HepG2 (cell line): Measurements from ENCODE around the gene PSMB8. TPM values are rescaled to one million over a fixed set of nuclear protein-coding genes. Genes with fewer than 3 reads are reported as not detected.

ENCODE experiments used
- ADNP ChIP-seq: sonication (generic); formaldehyde crosslinking; IDR thresholded peaks from 2 replicates; pipeline ENCODE4 v1.4.0; 2020; ENCODE audit warnings: missing genetic modification reagents
- ARNT ChIP-seq: fragments of 450-650 bp; IDR thresholded peaks from 2 replicates; pipeline ENCODE4 v1.6.1; 2017
- CHD2 ChIP-seq: IDR thresholded peaks from 2 replicates; pipeline ENCODE4 v1.6.1; 2011; ENCODE audit warnings: low read depth, low read length, improper control_type of control experiment
- ELF1 ChIP-seq: sonication (generic); formaldehyde crosslinking; IDR thresholded peaks from 2 replicates; pipeline ENCODE4 v1.4.0; 2020; ENCODE audit warnings: missing genetic modification reagents
- FOXM1 ChIP-seq: sonication (generic); formaldehyde crosslinking; IDR thresholded peaks from 2 replicates; pipeline ENCODE4 v1.5.0; 2020; ENCODE audit warnings: missing genetic modification reagents
- HMG20B ChIP-seq: conservative IDR thresholded peaks from 2 replicates; pipeline ENCODE4 v1.6.1; 2016; ENCODE audit warnings: missing genetic modification reagents, missing compliant biosample characterization
- HOXA5 ChIP-seq: sonication (generic); formaldehyde crosslinking; IDR thresholded peaks from 2 replicates; pipeline ENCODE4 v1.4.0; 2020; ENCODE audit warnings: missing genetic modification reagents
- MEIS1 ChIP-seq: sonication (generic); formaldehyde crosslinking; IDR thresholded peaks from 2 replicates; pipeline ENCODE4 v1.9.0; 2021; ENCODE audit warnings: mild to moderate bottlenecking, missing genetic modification reagents, moderate library complexity, borderline replicate concordance
- MXI1 ChIP-seq: IDR thresholded peaks from 3 replicates; pipeline ENCODE4 v1.6.1; 2012; ENCODE audit warnings: low read depth, low read length, inconsistent platforms, borderline replicate concordance
- MYC ChIP-seq: sonication (generic); formaldehyde crosslinking; IDR thresholded peaks from 2 replicates; pipeline ENCODE4 v1.9.0; 2021; ENCODE audit warnings: missing genetic modification reagents, borderline replicate concordance
- RARA ChIP-seq: IDR thresholded peaks from 2 replicates; pipeline ENCODE4 v1.6.1; 2016; ENCODE audit warnings: missing genetic modification reagents, missing compliant biosample characterization
- SP140L ChIP-seq: sonication (generic); formaldehyde crosslinking; IDR thresholded peaks from 2 replicates; pipeline ENCODE4 v1.4.0; 2020; ENCODE audit warnings: missing genetic modification reagents, borderline replicate concordance
- USF2 ChIP-seq, 2 experiments: sonication (generic) in 1 of 2; formaldehyde crosslinking in 1 of 2; IDR thresholded peaks; 2 replicates each; pipeline versions ENCODE4 v1.5.1 to v1.6.1; 2011 to 2020; ENCODE audit warnings: borderline replicate concordance in 1 of 2, low read depth in 1 of 2, low read length in 1 of 2, mild to moderate bottlenecking in 1 of 2, missing genetic modification reagents in 1 of 2, moderate library complexity in 1 of 2
- XBP1 ChIP-seq: sonication (generic); formaldehyde crosslinking; IDR thresholded peaks from 2 replicates; pipeline ENCODE4 v1.5.0; 2020; ENCODE audit warnings: missing genetic modification reagents
- ZBTB39 ChIP-seq: sonication (generic); formaldehyde crosslinking; IDR thresholded peaks from 2 replicates; pipeline ENCODE4 v1.5.0; 2020; ENCODE audit warnings: missing genetic modification reagents
- ZBTB4 ChIP-seq: sonication (generic); formaldehyde crosslinking; IDR thresholded peaks from 2 replicates; pipeline ENCODE4 v1.4.0; 2020; ENCODE audit warnings: missing genetic modification reagents, mild to moderate bottlenecking, borderline replicate concordance
- ZBTB7A ChIP-seq: sonication (generic); formaldehyde crosslinking; IDR thresholded peaks from 2 replicates; pipeline ENCODE4 v1.8.0; 2022; ENCODE audit warnings: mild to moderate bottlenecking, missing genetic modification reagents
- ZFP41 ChIP-seq: sonication (generic); formaldehyde crosslinking; IDR thresholded peaks from 2 replicates; pipeline ENCODE4 v1.4.0; 2020; ENCODE audit warnings: mild to moderate bottlenecking, missing genetic modification reagents, borderline replicate concordance
- ZNF292 ChIP-seq: sonication (generic); formaldehyde crosslinking; IDR thresholded peaks from 2 replicates; pipeline ENCODE4 v1.8.1; 2022; ENCODE audit warnings: mild to moderate bottlenecking, low read depth, missing genetic modification reagents, borderline replicate concordance
- ZNF572 ChIP-seq: sonication (generic); formaldehyde crosslinking; IDR thresholded peaks from 2 replicates; pipeline ENCODE4 v1.5.1; 2020; ENCODE audit warnings: mild to moderate bottlenecking, missing genetic modification reagents
- ZNF703 ChIP-seq: sonication (generic); formaldehyde crosslinking; IDR thresholded peaks from 2 replicates; pipeline ENCODE4 v1.5.1; 2020; ENCODE audit warnings: missing genetic modification reagents, mild to moderate bottlenecking, moderate library complexity, borderline replicate concordance
- ZNF883 ChIP-seq: sonication (generic); formaldehyde crosslinking; IDR thresholded peaks from 2 replicates; pipeline ENCODE4 v1.5.1; 2020; ENCODE audit warnings: mild to moderate bottlenecking, missing genetic modification reagents; ENCODE audit errors: not compliant biosample characterization
- ZSCAN21 ChIP-seq: sonication (generic); formaldehyde crosslinking; IDR thresholded peaks from 2 replicates; pipeline ENCODE4 v1.8.0; 2022; ENCODE audit warnings: mild to moderate bottlenecking, missing genetic modification reagents, moderate library complexity, borderline replicate concordance
- polyA plus RNA-seq, 8 experiments: library from polyadenylated mRNA; depleted of rRNA in 3 of 8; stranded (reverse) in 7 of 8; unstranded in 1 of 8; fragments of >200 nt; fragmentation: Illumina TruSeq in 4 of 8; extraction: Trizol in 4 of 8; gene quantifications; 2 replicates each; pipeline versions ENCODE4 v1.2.1 to v1.2.3, GENCODE V29; 2011 to 2016; ENCODE audit warnings: low read depth in 4 of 8, missing spikeins in 1 of 8, mixed read lengths in 1 of 8; ENCODE audit not compliant: insufficient read depth in 1 of 8
- total RNA-seq, 5 experiments: library from RNA; depleted of rRNA; stranded (reverse); fragments of >200 nt; fragmentation: Illumina TruSeq; extraction: Trizol; gene quantifications; 2 replicates each; pipeline ENCODE4 v1.2.3, GENCODE V29; 2016; ENCODE audit warnings: low read depth in 1 of 5

PSMB8 gene
- total and polyA plus RNA-seq, 2 of the 13 experiments (the other 11 are each of a cell fraction or from before 2014, with no cell fraction given) = 30.7 to 64.7 TPM

GRCh38 chr6:32843331-32843978 lies 392 bp downstream of the PSMB8 start (continued):
- TF ChIP-seq USF2 (IDR thresholded peaks at IDR 0.05; ENCODE audit: low read depth, low read length) (no peak), USF2 (CRISPR knock-in tag; IDR thresholded peaks at IDR 0.05; ENCODE audit: borderline replicate concordance) (no peak), ZNF703 (CRISPR knock-in tag) (no peak), ZBTB4 (CRISPR knock-in tag) (0 out of 2 replicates have a peak, but pooled peaks have one; percentile 41), ZNF572 (CRISPR knock-in tag) (0 out of 2 replicates have a peak, but pooled peaks have one; percentile 12), MEIS1 (CRISPR knock-in tag) (0 out of 2 replicates have a peak, but pooled peaks have one; percentile 7), ZBTB39 (0 out of 2 replicates have a peak, but pooled peaks have one; percentile 16), ZNF292 (no peak), MYC (CRISPR knock-in tag) (peak; percentile 24; the same call in 1 of the 2 replicates), ARNT (no peak), HMG20B (CRISPR knock-in tag) (no peak), SP140L (CRISPR knock-in tag) (no peak), ADNP (no peak), RARA (CRISPR knock-in tag) (no peak), ELF1 (no peak; the same call in 1 of the 2 replicates), ZNF883 (CRISPR knock-in tag) (peak; percentile 59), CHD2 (no peak), ZFP41 (CRISPR knock-in tag) (0 out of 2 replicates have a peak, but pooled peaks have one; percentile 37), HOXA5 (CRISPR knock-in tag) (no peak), MXI1 (no peak), ZBTB7A (CRISPR knock-in tag) (peak; percentile 68), ZSCAN21 (CRISPR knock-in tag) (0 out of 2 replicates have a peak, but pooled peaks have one; percentile 45), XBP1 (CRISPR knock-in tag) (no peak), FOXM1 (no peak)
